SK-N-SH (cell line): ENCODE data around the gene LRP10. TPM values are rescaled to one million over a fixed set of nuclear protein-coding genes. Genes with fewer than 3 reads are reported as not detected.

Experiments
- CTCF ChIA-PET: fragments of 300-600, 350-600 bp; formaldehyde crosslinking; extraction: SDS; loops from one replicate; lab custom pipeline; 2021; lab: Yijun Ruan, JAX
- POLR2A ChIA-PET: fragments of 350-600 bp; sonication (Branson Sonifier 250); formaldehyde crosslinking; extraction: SDS; loops from one replicate; lab custom pipeline; 2020; ENCODE audit warnings: antibody characterized with exemption, inconsistent platforms; lab: Yijun Ruan, JAX
- DNase-seq: peaks from one replicate; pipeline ENCODE4 v3.0.0; 2012
- H2AFZ ChIP-seq: fragments of 200-600 bp; sonication (generic); 2 replicates; pipeline ENCODE4 v1.8.1; 2016; ENCODE audit warnings: antibody characterized with exemption, mild to moderate bottlenecking, low read depth
- H3F3A ChIP-seq: fragments of 200-600 bp; sonication (generic); replicated peaks from 2 replicates; pipeline ENCODE3; 2016; ENCODE audit warnings: antibody characterized with exemption, mild to moderate bottlenecking; ENCODE audit not compliant: insufficient read depth
- H3K27ac ChIP-seq, 2 experiments: fragments of 200-500 bp in 1 of 2; fragments of 200-600 bp in 1 of 2; sonication (Bioruptor generic) in 1 of 2; sonication (generic), shearing (Covaris generic) in 1 of 2; 2 replicates each; pipeline versions ENCODE4 v1.5.1 to v1.6.1; 2014 to 2016; ENCODE audit warnings: low read depth in 2 of 2, inconsistent platforms in 1 of 2, low read length in 1 of 2, mild to moderate bottlenecking in 1 of 2, mixed read lengths in 1 of 2
- H3K27me3 ChIP-seq: fragments of 200-600 bp; sonication (generic), shearing (Covaris generic); 2 replicates; pipeline ENCODE4 v1.6.1; 2016; ENCODE audit warnings: mixed run types; ENCODE audit not compliant: insufficient read depth
- H3K36me3 ChIP-seq, 2 experiments: fragments of 200-500 bp in 1 of 2; fragments of 200-600 bp in 1 of 2; sonication (Bioruptor generic) in 1 of 2; sonication (generic) in 1 of 2; replicated peaks in 1 of 2; 2 replicates each; pipeline versions ENCODE3 to v1.5.1; 2014 to 2016; ENCODE audit warnings: low read length in 1 of 2, mild to moderate bottlenecking in 1 of 2; ENCODE audit not compliant: insufficient read depth in 2 of 2, control insufficient read depth in 1 of 2
- H3K4me1 ChIP-seq, 2 experiments: fragments of 200-500 bp in 1 of 2; fragments of 200-600 bp in 1 of 2; sonication (Bioruptor generic) in 1 of 2; sonication (generic), shearing (Covaris generic) in 1 of 2; 2 replicates each; pipeline versions ENCODE4 v1.5.1 to v1.6.1; 2014 to 2016; ENCODE audit warnings: low read depth in 1 of 2, low read length in 1 of 2, mixed run types in 1 of 2; ENCODE audit not compliant: insufficient read depth in 2 of 2, control insufficient read depth in 1 of 2
- H3K4me2 ChIP-seq: fragments of 200-600 bp; sonication (generic), shearing (Covaris generic); 2 replicates; pipeline ENCODE4 v1.6.1; 2017; ENCODE audit warnings: mixed run types
- H3K4me3 ChIP-seq, 2 experiments: fragments of 200-500 bp in 1 of 2; fragments of 200-600 bp in 1 of 2; sonication (Bioruptor generic) in 1 of 2; sonication (generic), shearing (Covaris generic) in 1 of 2; 2 replicates each; pipeline versions ENCODE4 v1.5.1 to v1.8.1; 2014 to 2016; ENCODE audit warnings: low read depth in 2 of 2, inconsistent platforms in 1 of 2, low read length in 1 of 2, mild to moderate bottlenecking in 1 of 2, mixed read lengths in 1 of 2, moderate library complexity in 1 of 2
- H3K79me2 ChIP-seq: fragments of 200-600 bp; sonication (generic); 2 replicates; pipeline ENCODE4 v1.8.1; 2017; ENCODE audit warnings: mild to moderate bottlenecking; ENCODE audit not compliant: insufficient read depth
- H3K9ac ChIP-seq: fragments of 200-600 bp; sonication (generic); 2 replicates; pipeline ENCODE4 v1.6.1; 2017; ENCODE audit warnings: mixed run types
- H3K9me2 ChIP-seq: fragments of 200-600 bp; sonication (generic); 2 replicates; pipeline ENCODE4 v1.6.1; 2017; ENCODE audit warnings: mixed run types
- H3K9me3 ChIP-seq: fragments of 200-600 bp; sonication (generic); 2 replicates; pipeline ENCODE4 v1.6.1; 2017; ENCODE audit warnings: mixed run types, mild to moderate bottlenecking, moderate library complexity
- H4K20me1 ChIP-seq: fragments of 200-600 bp; sonication (generic); 2 replicates; pipeline ENCODE4 v1.6.1; 2017; ENCODE audit warnings: mild to moderate bottlenecking, mixed run types; ENCODE audit not compliant: insufficient read depth
- CHD2 ChIP-seq: fragments of 150-350 bp; IDR thresholded peaks from 2 replicates; pipeline ENCODE4 v1.6.1; 2018; ENCODE audit warnings: low read length; ENCODE audit not compliant: partially characterized antibody
- CTCF ChIP-seq: fragments of 200-600 bp; sonication (generic); IDR thresholded peaks from 2 replicates; pipeline ENCODE4 v1.6.1; 2017; ENCODE audit warnings: antibody characterized with exemption, mild to moderate bottlenecking, moderate library complexity
- EP300 ChIP-seq, 2 experiments: IDR thresholded peaks; 2 replicates each; pipeline versions ENCODE4 v1.4.0 to v1.6.1; 2012; ENCODE audit warnings: borderline replicate concordance in 1 of 2, low read depth in 1 of 2, low read length in 1 of 2
- EZH2phosphoT487 ChIP-seq: fragments of 200-600 bp; sonication (generic); IDR thresholded peaks from 2 replicates; pipeline ENCODE4 v1.6.1; 2017; ENCODE audit warnings: low read depth, mixed run types, mild to moderate bottlenecking, antibody characterized with exemption, moderate library complexity, borderline replicate concordance
- GABPA ChIP-seq: IDR thresholded peaks from 2 replicates; pipeline ENCODE4 v1.4.0; 2012; ENCODE audit warnings: low read depth, mild to moderate bottlenecking
- MEF2A ChIP-seq: IDR thresholded peaks from 2 replicates; pipeline ENCODE4 v1.4.0; 2012; ENCODE audit warnings: low read depth, borderline replicate concordance
- NRF1 ChIP-seq: IDR thresholded peaks from 2 replicates; pipeline ENCODE4 v1.6.1; 2012; ENCODE audit warnings: low read depth, mild to moderate bottlenecking, low read length
- POLR2AphosphoS5 ChIP-seq: IDR thresholded peaks from 2 replicates; pipeline ENCODE4 v1.6.1; 2012; ENCODE audit warnings: low read depth, low read length
- RCOR1 ChIP-seq: fragments of 150-350 bp; IDR thresholded peaks from 2 replicates; pipeline ENCODE4 v1.6.1; 2017; ENCODE audit warnings: antibody characterized with exemption, low read length
- REST ChIP-seq: IDR thresholded peaks from 2 replicates; pipeline ENCODE4 v1.6.1; 2012; ENCODE audit warnings: mild to moderate bottlenecking, low read depth, low read length, moderate library complexity
- RXRA ChIP-seq: IDR thresholded peaks from 2 replicates; pipeline ENCODE4 v1.4.0; 2012; ENCODE audit warnings: low read depth, mild to moderate bottlenecking, borderline replicate concordance
- SIN3A ChIP-seq: IDR thresholded peaks from 2 replicates; pipeline ENCODE4 v1.6.1; 2012; ENCODE audit warnings: low read depth, mild to moderate bottlenecking, low read length, moderate library complexity, borderline replicate concordance
- SMC3 ChIP-seq: IDR thresholded peaks from 2 replicates; pipeline ENCODE4 v1.6.1; 2012; ENCODE audit warnings: low read depth, low read length, improper control_type of control experiment
- TCF12 ChIP-seq: IDR thresholded peaks from 2 replicates; pipeline ENCODE4 v1.4.0; 2012
- USF2 ChIP-seq: fragments of 150-350 bp; IDR thresholded peaks from 2 replicates; pipeline ENCODE4 v1.6.1; 2017; ENCODE audit warnings: antibody characterized with exemption, low read length, low read depth, borderline replicate concordance
- WGBS: methylation state at CpG from one replicate; pipeline ENCODE4 v1.1.6; 2017; ENCODE audit warnings: low lambda C conversion rate; 5-methylcytosine and 5-hydroxymethylcytosine counted together
- polyA plus RNA-seq, 3 experiments: library from polyadenylated mRNA; depleted of rRNA; stranded (reverse); fragments of >200 nt; gene quantifications; 2 replicates each; pipeline ENCODE4 v1.2.3, GENCODE V29; 2012
- TF ChIP-seq, protein P1 (sequence below): fragments of 150-350 bp; IDR thresholded peaks from 2 replicates; pipeline ENCODE4 v1.6.1; 2016; ENCODE audit warnings: mild to moderate bottlenecking, low read depth, low read length
- TF ChIP-seq, protein P2 (sequence below): IDR thresholded peaks from 2 replicates; pipeline ENCODE4 v1.4.0; 2012; ENCODE audit warnings: low read depth, borderline replicate concordance

The LRP10 gene
- polyA plus RNA-seq, 1 of the 3 experiments (the other 2 are of a cell fraction), result 117 TPM

DNA sequence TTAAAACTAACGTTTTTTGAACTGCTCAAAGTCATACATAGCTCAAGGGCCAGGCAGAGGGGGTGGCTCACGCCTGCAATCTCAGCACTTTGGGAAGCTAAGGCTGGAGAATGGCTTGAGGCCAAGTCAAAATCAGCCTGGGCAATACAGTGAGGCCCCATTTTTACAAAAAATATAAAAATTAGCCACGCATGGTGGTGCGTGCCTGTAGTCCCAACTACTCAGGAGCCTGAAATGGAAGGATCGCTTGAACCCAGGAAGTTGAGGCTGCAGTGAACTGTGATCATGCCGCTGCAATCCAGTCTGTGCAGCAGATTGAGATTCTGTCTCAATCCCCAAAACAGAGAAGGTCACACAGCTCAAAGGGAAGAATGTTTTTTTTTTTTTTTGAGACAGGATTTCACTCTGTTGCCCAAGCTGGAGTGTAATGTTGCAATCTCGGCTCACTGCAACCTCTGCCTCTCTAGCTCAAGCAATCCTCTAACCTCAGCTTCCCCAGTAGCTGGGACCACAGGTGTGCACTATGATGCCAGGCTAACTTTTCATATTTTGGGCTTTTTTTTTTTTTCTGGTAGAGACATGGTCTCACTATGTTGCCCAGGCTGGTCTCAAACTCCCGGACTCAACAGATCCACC lies 44.5 kb downstream of the LRP10 start:
- TF ChIP-seq RCOR1 (no peak), CTCF (no peak), SIN3A (no peak), GABPA (no peak), TCF12 (no peak), POLR2AphosphoS5 (no peak), CHD2 (no peak), EZH2phosphoT487 (no peak), REST (no peak), USF2 (no peak), EP300 (IDR thresholded peaks at IDR 0.05; ENCODE audit: borderline replicate concordance in 1 of 2, low read depth in 1 of 2, low read length in 1 of 2) (no peak), RXRA (no peak), MEF2A (no peak), SMC3 (no peak), NRF1 (no peak)
- TF ChIP-seq, protein P1, sequence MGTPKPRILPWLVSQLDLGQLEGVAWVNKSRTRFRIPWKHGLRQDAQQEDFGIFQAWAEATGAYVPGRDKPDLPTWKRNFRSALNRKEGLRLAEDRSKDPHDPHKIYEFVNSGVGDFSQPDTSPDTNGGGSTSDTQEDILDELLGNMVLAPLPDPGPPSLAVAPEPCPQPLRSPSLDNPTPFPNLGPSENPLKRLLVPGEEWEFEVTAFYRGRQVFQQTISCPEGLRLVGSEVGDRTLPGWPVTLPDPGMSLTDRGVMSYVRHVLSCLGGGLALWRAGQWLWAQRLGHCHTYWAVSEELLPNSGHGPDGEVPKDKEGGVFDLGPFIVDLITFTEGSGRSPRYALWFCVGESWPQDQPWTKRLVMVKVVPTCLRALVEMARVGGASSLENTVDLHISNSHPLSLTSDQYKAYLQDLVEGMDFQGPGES, result no peak
- TF ChIP-seq, protein P2, sequence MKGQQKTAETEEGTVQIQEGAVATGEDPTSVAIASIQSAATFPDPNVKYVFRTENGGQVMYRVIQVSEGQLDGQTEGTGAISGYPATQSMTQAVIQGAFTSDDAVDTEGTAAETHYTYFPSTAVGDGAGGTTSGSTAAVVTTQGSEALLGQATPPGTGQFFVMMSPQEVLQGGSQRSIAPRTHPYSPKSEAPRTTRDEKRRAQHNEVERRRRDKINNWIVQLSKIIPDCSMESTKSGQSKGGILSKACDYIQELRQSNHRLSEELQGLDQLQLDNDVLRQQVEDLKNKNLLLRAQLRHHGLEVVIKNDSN, result no peak
- H3K9me3 ChIP-seq, result no peaks in the 10 kb centered on the region
- peaks cover 77% of the 10 kb centered on the region for H3K79me2 ChIP-seq
- 88% methylated on average over 8 of the region's 8 CpGs for WGBS
- H3K4me3 ChIP-seq, result no peak overlapping the region
- H3K4me2 ChIP-seq, result no peak overlapping the region
- peaks cover 11 to 28% of the 10 kb centered on the region in 2 experiments for H3K36me3 ChIP-seq
- H3F3A ChIP-seq, result peaks cover 5% of the 10 kb centered on the region
- H3K27me3 ChIP-seq, result no peaks in the 10 kb centered on the region
- ChIA-PET CTCF (interaction anchor here (0.6 to 6.8 kb wide), 5 partner anchors 15 to 93 kb away, joined by 3 to 34 read pairs (median 6); no protein-coding TSS in a partner anchor), POLR2A (interaction anchor here (0.6 kb wide), 1 partner anchor 44 kb away, joined by 3 read pairs; no protein-coding TSS in a partner anchor)
- no peak overlapping the region for H3K9ac ChIP-seq
- DNase-seq, result no peak
- H2AFZ ChIP-seq, result no peak overlapping the region
- H4K20me1 ChIP-seq, result no peaks in the 10 kb centered on the region
- H3K27ac ChIP-seq, result no peak overlapping the region
- H3K4me1 ChIP-seq, result peaks cover 0 to 9% of the 10 kb centered on the region in 2 experiments; a peak in 2 of 4 replicates
- no peaks in the 10 kb centered on the region for H3K9me2 ChIP-seq
